CD14-positive monocyte (primary cell): Measurements from ENCODE around the gene GABBR2. TPM values are rescaled to one million over a fixed set of nuclear protein-coding genes. Genes with fewer than 3 reads are reported as not detected.

Experiments used
- DNase-seq, 3 donors: peaks; one replicate each; pipeline ENCODE4 v3.0.0-alpha.2; 2011 to 2022
- H2AFZ ChIP-seq: 2 replicates; pipeline ENCODE4 v1.6.0; 2012; ENCODE audit warnings: mild to moderate bottlenecking, low read depth, low read length, inconsistent platforms; ENCODE audit not compliant: insufficient read depth, poor library complexity, severe bottlenecking
- H3K27ac ChIP-seq, 2 donors: 1 replicate in 1 of 2; 2 replicates in 1 of 2; pipeline ENCODE4 v1.5.1; 2012 to 2013; ENCODE audit warnings: low read length in 2 of 2, control low read depth in 1 of 2, inconsistent platforms in 1 of 2, low read depth in 1 of 2, mild to moderate bottlenecking in 1 of 2
- H3K27me3 ChIP-seq, 2 donors: one replicate each; pipeline versions ENCODE4 v1.6.0 to v1.6.1; 2011 to 2013; ENCODE audit warnings: low read length in 2 of 2; ENCODE audit not compliant: control insufficient read depth in 2 of 2, insufficient read depth in 2 of 2
- H3K36me3 ChIP-seq, 2 donors: replicated peaks in 1 of 2; 1 replicate in 1 of 2; 2 replicates in 1 of 2; pipeline versions ENCODE4 v1.5.1 to v1.6.1; 2012 to 2013; ENCODE audit warnings: low read length in 2 of 2, control low read depth in 1 of 2, inconsistent platforms in 1 of 2, mild to moderate bottlenecking in 1 of 2; ENCODE audit not compliant: insufficient read depth in 2 of 2, control insufficient read depth in 1 of 2
- H3K4me1 ChIP-seq, 2 donors: 1 replicate in 1 of 2; 2 replicates in 1 of 2; pipeline versions ENCODE4 v1.5.1 to v1.6.1; 2012 to 2013; ENCODE audit warnings: low read length in 2 of 2, control low read depth in 1 of 2, inconsistent platforms in 1 of 2, mild to moderate bottlenecking in 1 of 2, moderate library complexity in 1 of 2; ENCODE audit not compliant: insufficient read depth in 2 of 2, control insufficient read depth in 1 of 2
- H3K4me2 ChIP-seq: replicated peaks from 2 replicates; pipeline ENCODE3; 2012; ENCODE audit warnings: low read length, moderate library complexity, mild to moderate bottlenecking; ENCODE audit not compliant: poor library complexity, severe bottlenecking; ENCODE audit errors: extremely low read depth
- H3K4me3 ChIP-seq, 3 experiments: fragments of 200-600 bp in 1 of 3; sonication (generic) in 1 of 3; replicated peaks in 1 of 3; 1 replicate in 2 of 3; 2 replicates in 1 of 3; pipeline ENCODE4 v1.5.1; 2011 to 2013; ENCODE audit warnings: low read length in 3 of 3, mild to moderate bottlenecking in 3 of 3, control low read depth in 2 of 3, low read depth in 2 of 3, inconsistent platforms in 1 of 3, moderate library complexity in 1 of 3
- H3K79me2 ChIP-seq: 2 replicates; pipeline ENCODE4 v1.6.0; 2012; ENCODE audit warnings: mild to moderate bottlenecking, control low read depth, inconsistent platforms, low read length, moderate library complexity; ENCODE audit not compliant: insufficient read depth
- H3K9ac ChIP-seq: 2 replicates; pipeline ENCODE4 v1.6.0; 2017; ENCODE audit warnings: low read length, mild to moderate bottlenecking; ENCODE audit not compliant: insufficient read depth, poor library complexity, severe bottlenecking
- H3K9me3 ChIP-seq, 2 donors: replicated peaks in 1 of 2; 1 replicate in 1 of 2; 2 replicates in 1 of 2; pipeline versions ENCODE4 v1.5.1 to v1.6.1; 2012 to 2013; ENCODE audit warnings: low read length in 2 of 2, control low read depth in 1 of 2; ENCODE audit not compliant: control insufficient read depth in 1 of 2, insufficient read depth in 1 of 2
- H4K20me1 ChIP-seq: 2 replicates; pipeline ENCODE4 v1.6.0; 2012; ENCODE audit warnings: mild to moderate bottlenecking, low read length, control low read depth, moderate library complexity; ENCODE audit not compliant: insufficient read depth
- H3K27ac Mint-ChIP-seq, 7 donors: one replicate each; pipeline ENCODE4 v1.8.0; 2020; ENCODE audit warnings: mild to moderate bottlenecking in 7 of 7, mixed read lengths in 7 of 7, moderate library complexity in 6 of 7, inconsistent platforms in 2 of 7
- H3K27me3 Mint-ChIP-seq, 3 donors: one replicate each; pipeline ENCODE4 v1.8.0; 2021 to 2022; ENCODE audit warnings: low read depth in 3 of 3, mild to moderate bottlenecking in 3 of 3, mixed read lengths in 3 of 3, moderate library complexity in 3 of 3, inconsistent platforms in 1 of 3
- H3K36me3 Mint-ChIP-seq, 2 donors: one replicate each; pipeline ENCODE4 v1.8.0; 2020; ENCODE audit warnings: mixed read lengths in 2 of 2, inconsistent platforms in 1 of 2, mild to moderate bottlenecking in 1 of 2
- H3K4me1 Mint-ChIP-seq: one replicate; pipeline ENCODE4 v1.8.0; 2020; ENCODE audit warnings: mild to moderate bottlenecking, mixed read lengths
- H3K4me3 Mint-ChIP-seq, 2 donors: one replicate each; pipeline ENCODE4 v1.8.0; 2020; ENCODE audit warnings: mild to moderate bottlenecking in 2 of 2, mixed read lengths in 2 of 2, moderate library complexity in 1 of 2
- H3K9me3 Mint-ChIP-seq, 7 donors: one replicate each; pipeline ENCODE4 v1.8.0; 2020 to 2022; ENCODE audit warnings: mixed read lengths in 7 of 7, mild to moderate bottlenecking in 6 of 7, moderate library complexity in 6 of 7, inconsistent platforms in 2 of 7
- CTCF ChIP-seq: fragments of 200-600 bp; IDR thresholded peaks from one replicate; pipeline ENCODE4 v1.8.0; 2022; ENCODE audit warnings: antibody characterized with exemption, mild to moderate bottlenecking
- WGBS: methylation state at CpG from one replicate; pipeline ENCODE4 v1.1.5; 2013; ENCODE audit warnings: missing lambda C conversion rate; ENCODE audit not compliant: insufficient coverage; 5-methylcytosine and 5-hydroxymethylcytosine counted together
- intact Hi-C, 2 donors: fragments of 100-400 bp; cut with micrococcal nuclease; formaldehyde crosslinking; loops; one replicate each; pipeline versions ENCODE4 v1.15.0 to v1.15.1; 2023
- polyA plus RNA-seq, 3 donors: library from polyadenylated mRNA; depleted of rRNA in 1 of 3; unstranded in 2 of 3; stranded (reverse) in 1 of 3; fragments of 300-500 nt in 2 of 3; fragments of >200 nt in 1 of 3; fragmentation: Illumina TruSeq in 2 of 3; gene quantifications; 1 replicate in 2 of 3; 2 replicates in 1 of 3; pipeline ENCODE4 v1.2.3, GENCODE V29; 2012 to 2021

GABBR2 gene
- polyA plus RNA-seq, 3 donors = not detected

DNA sequence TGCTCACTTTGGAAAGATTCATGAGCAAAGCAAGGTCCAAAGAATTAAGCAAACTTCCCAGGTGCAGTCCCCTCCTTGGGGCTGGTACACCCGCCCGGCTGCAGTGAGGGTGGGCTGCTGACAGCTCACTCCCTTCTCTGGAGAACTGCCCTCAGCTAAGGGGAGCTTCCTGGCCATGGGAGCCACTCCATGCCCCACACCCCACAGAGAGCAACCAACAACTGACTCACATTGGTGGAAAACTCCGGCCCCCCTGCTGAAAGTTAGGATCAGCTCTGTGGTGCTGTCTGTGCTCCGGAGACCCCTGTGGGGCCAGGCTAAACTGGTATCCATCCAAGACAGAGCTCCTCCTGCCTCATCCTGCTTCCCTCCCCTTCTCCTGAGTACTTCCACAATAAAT, 223.0 kb downstream of the GABBR2 start:
- no peak for DNase-seq
- Histone ChIP-seq H3K9ac (no peak overlapping the region), H3K79me2 (no peaks in the 10 kb centered on the region), H3K4me1 (no peaks in the 10 kb centered on the region), H3K27ac (no peak overlapping the region), H2AFZ (no peak overlapping the region), H3K4me3 (no peak overlapping the region), H4K20me1 (no peaks in the 10 kb centered on the region), H3K27me3 (no peaks in the 10 kb centered on the region), H3K9me3 (no peaks in the 10 kb centered on the region), H3K36me3 (no peaks in the 10 kb centered on the region), H3K4me2 (no peak overlapping the region)
- Mint-ChIP-seq H3K27ac (no peak overlapping the region), H3K27me3 (peaks cover 2 to 25% (median 8%) of the 10 kb centered on the region in 3 donors), H3K36me3 (no peaks in the 10 kb centered on the region), H3K9me3 (peaks cover 0 to 5% (median 0%) of the 10 kb centered on the region in 7 donors), H3K4me3 (no peak overlapping the region), H3K4me1 (no peaks in the 10 kb centered on the region)
- intact Hi-C loops = no loop called here
- 90% methylated on average over 4 of the region's 4 CpGs for WGBS
- TF ChIP-seq CTCF = no peak

DNA sequence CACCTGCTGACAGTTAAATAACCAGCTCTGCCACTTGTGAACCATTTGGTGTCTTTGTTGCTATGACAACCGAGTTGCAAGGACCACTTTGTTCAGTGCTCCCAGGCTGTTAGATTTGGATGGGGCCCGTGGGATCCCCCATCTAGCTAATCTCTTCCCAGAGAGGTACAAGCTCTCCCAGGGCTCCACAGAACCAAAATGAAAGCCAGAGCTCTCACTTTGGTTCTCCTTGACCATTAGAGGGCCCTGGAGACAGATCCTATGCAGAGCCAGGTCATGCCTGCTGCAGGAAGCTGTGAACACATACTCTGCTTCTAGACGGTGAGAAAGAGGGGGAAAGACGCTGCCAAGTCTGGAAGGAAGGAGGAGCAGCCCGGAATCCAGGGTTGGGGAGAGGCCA, 224.6 kb downstream of the GABBR2 start:
- Histone ChIP-seq H3K27me3 (no peaks in the 10 kb centered on the region), H3K27ac (no peak overlapping the region), H3K4me2 (no peak overlapping the region), H3K36me3 (no peaks in the 10 kb centered on the region), H3K9me3 (no peaks in the 10 kb centered on the region), H3K4me3 (no peak overlapping the region), H3K9ac (no peak overlapping the region), H3K79me2 (no peaks in the 10 kb centered on the region), H2AFZ (no peak overlapping the region), H4K20me1 (no peaks in the 10 kb centered on the region), H3K4me1 (no peaks in the 10 kb centered on the region)
- H3K9me3 Mint-ChIP-seq = peaks cover 0 to 5% (median 0%) of the 10 kb centered on the region in 7 donors
- no peaks in the 10 kb centered on the region for H3K36me3 Mint-ChIP-seq
- intact Hi-C loops = no loop called here
- H3K4me3 Mint-ChIP-seq = no peak overlapping the region
- no peak overlapping the region for H3K27ac Mint-ChIP-seq
- H3K4me1 Mint-ChIP-seq = no peaks in the 10 kb centered on the region
- TF ChIP-seq CTCF = no peak
- H3K27me3 Mint-ChIP-seq = peaks cover 4 to 29% (median 10%) of the 10 kb centered on the region in 3 donors
- WGBS = 46% methylated on average over 4 of the region's 5 CpGs
- DNase-seq = no peak
